Measurements from ENCODE around the gene NANOS2.
"Not testable (repeated sequence)": the region's sequence is repeated elsewhere in the genome, so short reads cannot be mapped to it uniquely, and the experiment has no call there.

Gene NANOS2

DNA sequence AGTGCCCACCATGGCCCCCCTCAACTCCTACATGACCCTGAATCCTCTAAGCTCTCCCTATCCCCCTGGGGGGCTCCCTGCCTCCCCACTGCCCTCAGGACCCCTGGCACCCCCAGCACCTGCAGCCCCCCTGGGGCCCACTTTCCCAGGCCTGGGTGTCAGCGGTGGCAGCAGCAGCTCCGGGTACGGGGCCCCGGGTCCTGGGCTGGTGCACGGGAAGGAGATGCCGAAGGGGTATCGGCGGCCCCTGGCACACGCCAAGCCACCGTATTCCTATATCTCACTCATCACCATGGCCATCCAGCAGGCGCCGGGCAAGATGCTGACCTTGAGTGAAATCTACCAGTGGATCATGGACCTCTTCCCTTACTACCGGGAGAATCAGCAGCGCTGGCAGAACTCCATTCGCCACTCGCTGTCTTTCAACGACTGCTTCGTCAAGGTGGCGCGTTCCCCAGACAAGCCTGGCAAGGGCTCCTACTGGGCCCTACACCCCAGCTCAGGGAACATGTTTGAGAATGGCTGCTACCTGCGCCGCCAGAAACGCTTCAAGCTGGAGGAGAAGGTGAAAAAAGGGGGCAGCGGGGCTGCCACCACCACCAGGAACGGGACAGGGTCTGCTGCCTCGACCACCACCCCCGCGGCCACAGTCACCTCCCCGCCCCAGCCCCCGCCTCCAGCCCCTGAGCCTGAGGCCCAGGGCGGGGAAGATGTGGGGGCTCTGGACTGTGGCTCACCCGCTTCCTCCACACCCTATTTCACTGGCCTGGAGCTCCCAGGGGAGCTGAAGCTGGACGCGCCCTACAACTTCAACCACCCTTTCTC, 42.3 kb downstream of the NANOS2 start:
- DNase-seq = no peak

DNA sequence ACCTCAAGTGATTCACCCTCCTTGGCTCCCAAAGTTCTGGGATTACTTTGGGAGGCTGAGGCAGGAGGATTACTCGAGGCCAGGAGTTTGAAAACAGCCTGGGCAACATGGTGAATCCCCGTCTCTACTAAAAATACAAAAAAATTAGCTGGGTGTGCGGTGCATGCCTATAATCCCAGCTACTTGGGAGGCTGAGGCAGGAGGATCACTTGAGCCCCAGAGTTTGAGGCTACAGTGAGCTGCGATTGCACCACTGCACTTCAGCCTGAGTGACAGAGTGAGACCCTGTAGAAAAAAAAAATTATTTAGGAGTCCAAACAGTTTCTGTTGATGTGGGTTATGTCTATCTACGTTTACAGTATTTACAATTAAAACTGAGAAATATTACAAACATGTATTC, 43.8 kb downstream of the NANOS2 start:
- no peak for DNase-seq

DNA sequence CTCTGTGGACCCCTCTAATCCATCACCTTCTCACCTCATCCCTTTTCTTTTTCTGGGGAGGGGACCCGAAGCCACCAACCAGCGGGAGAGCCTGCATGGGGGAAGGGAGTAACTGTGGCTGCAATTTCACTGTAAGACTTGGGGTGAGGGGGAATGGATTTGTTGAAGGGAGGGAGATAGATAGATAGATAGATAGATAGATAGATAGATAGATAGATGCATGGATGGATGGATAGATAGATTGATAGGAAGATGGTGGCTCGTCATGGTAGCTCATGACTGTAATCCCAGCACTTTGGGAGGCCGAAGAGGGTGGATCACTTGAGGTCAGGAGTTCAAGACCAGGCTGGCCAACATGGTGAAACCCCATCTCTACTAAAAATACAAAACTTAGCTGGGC, 47.3 kb downstream of the NANOS2 start:
- DNase-seq = not testable (repeated sequence)

DNA sequence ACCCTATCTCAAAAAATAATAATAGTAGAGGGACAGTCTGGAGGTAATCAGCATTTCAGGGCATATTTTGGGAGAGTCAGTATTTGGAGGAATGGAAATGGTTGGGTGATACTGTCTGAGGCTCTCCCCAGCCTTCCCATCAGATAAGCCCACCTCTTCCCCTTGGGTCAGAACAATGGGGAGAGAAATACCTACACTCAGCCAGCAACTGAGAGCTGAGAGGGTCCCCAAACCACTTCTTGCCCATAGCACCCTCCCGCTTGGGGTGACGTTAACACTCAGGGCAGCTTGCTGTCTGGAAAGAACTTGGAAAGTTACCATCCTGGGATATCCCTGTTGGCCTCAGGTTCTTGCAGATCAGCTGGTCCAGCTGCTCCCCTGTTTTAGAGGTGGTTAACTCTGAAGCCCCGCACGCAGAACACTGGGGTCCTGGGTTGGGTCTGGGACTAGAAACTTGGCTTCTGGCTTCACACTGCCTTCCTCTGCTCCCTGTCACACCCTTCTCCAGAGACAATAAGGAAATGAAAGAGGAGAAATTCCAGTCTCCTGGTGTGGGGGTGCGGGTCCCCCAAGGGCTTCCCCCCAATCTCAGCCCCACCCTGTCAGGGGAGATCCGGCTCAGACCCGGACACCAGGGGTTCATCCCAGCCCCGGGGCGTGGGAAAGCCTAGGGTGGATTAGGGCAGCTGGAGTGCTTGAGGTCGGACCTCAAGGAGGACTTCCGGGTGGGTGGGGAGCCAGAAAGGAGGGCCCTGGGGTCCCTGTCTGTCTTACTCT, 48.0 kb downstream of the NANOS2 start:
- DNase-seq = no peak

DNA sequence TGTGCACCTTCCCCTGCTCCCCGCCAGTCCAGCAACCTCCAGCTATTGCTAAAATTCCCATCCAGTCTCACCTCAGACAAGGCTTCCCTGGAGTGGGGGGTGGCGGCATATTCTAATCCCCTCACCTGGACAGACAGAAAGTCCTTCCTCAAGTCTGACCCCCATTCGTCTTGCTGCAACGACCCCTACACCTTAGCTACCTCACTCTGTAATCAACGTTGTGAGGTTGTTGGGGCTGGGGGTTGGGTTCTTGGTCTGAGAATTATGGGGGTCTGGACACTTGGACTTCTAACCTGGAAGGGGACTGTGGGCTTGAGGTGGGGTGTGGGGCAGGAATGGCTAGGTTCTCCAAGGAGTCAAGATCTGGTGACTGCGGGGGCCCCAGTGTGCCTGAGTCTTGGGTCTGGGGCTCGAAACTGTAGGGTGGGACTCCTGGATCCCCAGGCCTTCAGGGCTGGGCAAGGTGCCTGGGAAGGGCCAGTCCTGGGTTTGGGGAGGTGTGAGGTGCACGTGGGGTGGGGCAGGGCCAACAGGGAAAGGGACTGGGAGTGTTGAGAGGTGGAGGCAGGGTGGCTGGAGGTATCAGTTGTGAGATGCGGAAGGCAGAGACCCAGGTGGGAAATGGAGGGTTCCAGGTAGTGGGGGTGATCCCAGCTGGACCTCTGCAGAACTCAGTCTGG, 49.2 kb downstream of the NANOS2 start:
- DNase-seq = no peak

DNA sequence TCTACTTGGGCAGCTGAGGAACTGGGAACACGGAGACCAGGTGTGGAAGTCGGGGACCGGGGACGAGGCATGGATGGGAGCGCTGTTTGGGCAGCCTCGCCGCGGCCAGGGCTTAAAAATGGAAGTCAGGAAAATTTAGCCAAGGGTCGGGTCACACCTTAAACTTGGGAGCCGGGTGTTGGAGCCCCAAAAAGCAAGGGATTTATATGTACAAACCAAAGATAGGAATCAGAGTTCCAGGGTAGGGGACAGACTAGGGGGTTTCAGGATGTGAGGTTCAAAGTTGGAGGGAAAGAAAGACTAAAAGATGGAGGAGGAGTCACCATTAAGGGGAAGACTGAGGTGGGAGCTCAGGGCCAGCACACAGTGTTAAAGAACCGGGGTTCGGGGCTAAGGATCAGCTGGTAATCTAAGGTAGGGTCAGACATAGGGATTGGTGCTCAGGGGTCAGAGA, 49.9 kb downstream of the NANOS2 start:
- DNase-seq = no peak

DNA sequence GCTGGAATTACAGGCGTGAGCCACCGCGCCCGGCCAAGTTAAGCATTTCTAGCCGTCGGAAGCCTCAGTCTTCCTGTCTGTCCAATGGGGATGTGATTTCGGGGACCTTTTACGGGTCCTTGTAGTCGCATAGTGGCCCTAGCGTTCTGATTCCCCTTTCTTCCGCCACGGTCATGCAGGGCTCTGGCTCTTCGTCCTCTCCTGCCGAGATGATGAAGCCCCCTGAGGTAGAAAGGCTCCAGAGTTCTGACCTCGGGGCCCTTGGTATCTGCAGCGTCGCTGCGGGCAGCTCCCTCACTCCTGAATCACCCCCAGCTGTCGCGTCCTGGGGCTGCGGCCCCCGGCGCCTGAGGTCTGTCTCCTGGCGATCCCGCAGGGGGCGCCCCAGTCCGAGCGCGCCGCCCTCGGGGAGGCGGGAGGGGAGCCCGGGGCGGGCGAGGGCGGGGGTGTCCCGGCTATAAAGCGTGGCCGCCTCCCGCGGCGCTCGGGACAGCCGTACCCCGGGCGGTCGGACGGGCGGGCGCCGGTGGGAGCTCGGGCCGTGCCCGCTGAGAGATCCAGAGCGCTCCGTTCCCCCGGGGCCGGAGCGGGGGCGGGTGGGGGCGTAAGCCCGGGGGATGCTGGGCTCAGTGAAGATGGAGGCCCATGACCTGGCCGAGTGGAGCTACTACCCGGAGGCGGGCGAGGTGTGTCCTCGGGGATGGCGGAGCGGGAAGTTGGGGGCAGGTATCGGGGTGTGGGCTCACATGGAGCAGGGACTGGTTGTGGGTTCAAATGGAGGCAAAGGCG, 50.5 kb downstream of the NANOS2 start, which contains the start of gene FOXA3:
Gene FOXA3 (plus strand): TSS at position 487 of the 789 bp plus-strand sequence. CDS start 131 bp downstream, at position 618.
- no peak for DNase-seq

DNA sequence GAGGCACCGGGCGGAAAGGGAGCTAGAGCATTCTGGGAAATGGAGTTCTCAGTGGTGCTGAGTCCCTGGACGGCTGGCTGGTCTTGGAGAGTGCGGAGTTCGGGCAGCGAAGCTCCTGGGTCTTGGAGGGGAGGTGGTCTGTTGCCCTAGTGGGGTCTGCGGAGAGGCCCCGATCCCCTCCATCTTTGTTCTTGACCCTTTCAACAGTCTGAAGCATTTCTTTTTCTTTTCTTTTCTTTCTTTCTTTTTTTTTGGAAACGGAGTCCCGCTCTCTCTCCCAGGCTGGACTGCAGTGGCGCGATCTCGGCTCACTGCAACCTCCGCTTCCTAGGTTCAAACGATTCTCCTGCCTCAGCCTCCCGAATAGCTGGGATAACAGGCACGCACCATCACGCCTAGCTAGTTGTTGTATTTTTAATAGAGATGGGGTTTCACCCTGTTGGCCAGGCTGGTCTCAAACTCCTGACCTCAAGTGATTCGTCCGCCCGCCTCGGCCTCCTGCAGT, 51.2 kb downstream of the NANOS2 start:
- no peak for DNase-seq
